NCI-H2081 treated with DMSO at 0.1 percent for 48 hours (cell line): ENCODE measurements around the gene ANKRD13C.

ENCODE experiments used
- DNase-seq: peaks from one replicate; lab custom pipeline; 2025; lab: John Stamatoyannopoulos, UW

Gene ANKRD13C

DNA sequence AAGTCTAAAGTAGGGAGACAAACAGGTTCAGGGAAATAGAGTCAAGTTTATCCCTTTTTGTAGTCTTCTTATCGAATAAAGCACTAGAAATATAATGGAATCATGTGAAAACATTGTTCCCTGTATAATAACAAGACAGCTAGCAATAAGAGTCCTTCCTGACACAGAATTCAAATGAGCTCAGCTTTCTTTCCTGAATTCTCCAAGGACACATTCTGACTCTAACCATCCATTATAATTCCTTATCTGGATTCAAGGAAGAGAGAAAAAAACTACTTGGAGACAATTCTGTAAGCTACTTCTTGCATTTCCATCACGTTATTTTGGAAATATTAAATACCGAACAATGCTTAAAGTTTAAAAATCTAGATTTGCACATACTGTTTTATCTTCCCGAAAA lies 58.8 kb downstream of the ANKRD13C start:
- no peak for DNase-seq

DNA sequence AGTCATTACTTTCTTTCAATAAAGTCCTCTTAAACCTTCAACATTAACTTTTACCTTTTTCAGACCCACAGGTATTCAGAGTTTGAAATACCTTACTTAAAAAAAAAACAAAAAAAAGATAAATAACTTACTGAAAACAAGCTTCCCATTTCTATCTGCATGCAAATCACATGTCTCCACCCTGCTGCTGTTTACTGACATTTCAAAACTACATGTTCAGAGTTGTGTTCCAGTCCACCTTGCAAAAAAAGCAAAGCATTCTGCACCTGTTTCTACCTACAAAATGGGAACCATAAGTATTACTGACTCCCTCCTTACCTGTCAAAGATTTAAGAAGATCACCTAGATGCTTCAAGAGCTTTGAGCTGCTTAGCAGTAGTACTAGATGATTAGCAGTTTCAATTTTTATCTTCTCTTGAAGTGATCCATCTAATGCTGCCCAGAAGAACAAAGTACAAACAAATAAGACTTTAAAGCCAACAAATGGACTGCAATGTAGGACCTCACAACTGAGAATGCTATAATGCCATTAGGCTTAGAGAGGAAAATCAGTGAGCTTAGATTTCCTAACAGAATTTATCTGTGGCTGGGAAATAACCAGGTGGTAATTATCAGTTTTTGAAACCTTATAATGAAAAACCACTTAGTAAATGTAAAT lies 61.2 kb downstream of the ANKRD13C start:
- no peak for DNase-seq

DNA sequence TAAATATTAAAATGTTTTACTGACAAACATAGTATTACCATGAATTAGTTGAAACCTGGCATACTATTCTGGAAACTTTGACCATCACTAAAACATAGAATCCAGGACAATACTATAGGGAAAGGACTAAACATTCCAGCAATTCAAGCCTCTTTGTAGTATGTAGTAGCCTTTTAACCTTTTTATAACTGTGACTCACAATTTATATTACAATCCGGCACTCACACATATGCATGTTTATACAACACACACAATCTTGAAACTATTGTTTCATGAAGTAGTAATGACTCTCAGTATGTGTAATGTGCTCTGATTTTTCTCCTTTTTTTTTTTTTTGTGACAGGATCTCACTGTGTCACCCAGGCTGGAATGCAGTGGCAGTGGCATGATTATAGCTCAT lies 64.3 kb downstream of the ANKRD13C start:
- no peak for DNase-seq

DNA sequence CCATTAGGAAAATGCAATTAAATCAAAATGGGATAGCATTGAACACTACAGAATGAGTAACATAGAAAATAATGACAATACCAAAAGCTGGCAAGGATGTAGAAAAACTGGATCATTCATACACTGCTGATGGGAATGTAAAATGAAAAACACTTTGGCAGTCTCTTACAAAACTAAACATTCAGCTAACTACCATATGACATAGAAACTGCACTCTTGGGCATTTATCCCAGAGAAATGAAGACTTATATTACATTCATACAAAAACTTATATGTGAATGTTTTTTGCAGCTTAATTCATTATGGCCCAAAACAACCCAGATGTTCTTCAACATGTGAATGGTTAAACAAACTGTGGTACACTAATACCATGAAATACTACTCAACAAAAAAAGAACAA lies 66.4 kb downstream of the ANKRD13C start:
- no peak for DNase-seq

DNA sequence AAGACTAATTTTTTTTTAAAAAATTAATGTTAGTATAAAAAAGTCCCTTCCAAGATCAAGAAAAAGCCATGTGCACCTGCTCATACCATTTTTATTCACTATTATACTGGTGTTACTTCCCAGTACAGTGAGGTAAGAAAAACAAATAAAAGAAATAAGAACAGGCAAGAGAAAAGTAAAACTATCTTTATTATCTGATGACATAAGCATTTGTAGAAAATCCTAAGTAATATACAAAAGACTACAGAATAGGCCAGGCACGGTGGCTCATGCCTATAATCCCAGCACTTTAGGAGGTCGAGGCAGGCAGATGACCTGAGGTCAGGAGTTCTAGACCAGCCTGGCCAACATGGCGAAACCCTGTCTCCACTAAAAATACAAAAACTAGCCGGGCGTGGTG lies 68.1 kb downstream of the ANKRD13C start:
- DNase-seq: no peak

DNA sequence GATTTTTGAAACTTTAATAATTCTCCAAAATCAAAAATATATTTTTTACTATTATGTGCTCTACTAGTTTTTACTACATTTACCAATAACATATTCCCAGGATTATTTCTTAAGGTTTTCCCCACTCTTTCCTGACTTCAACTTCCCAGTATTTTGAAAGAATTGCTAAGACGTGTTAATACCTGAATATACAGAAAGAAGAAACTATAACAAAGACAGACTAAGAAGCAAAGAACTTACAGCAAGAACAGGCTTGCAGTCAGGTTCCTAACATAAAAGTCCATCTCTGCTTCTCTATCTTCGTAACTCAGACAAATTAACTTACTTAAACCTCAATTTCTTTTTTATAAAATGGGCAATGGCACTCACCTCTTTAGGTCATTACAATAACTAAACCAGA lies 70.2 kb downstream of the ANKRD13C start:
- DNase-seq: no peak

DNA sequence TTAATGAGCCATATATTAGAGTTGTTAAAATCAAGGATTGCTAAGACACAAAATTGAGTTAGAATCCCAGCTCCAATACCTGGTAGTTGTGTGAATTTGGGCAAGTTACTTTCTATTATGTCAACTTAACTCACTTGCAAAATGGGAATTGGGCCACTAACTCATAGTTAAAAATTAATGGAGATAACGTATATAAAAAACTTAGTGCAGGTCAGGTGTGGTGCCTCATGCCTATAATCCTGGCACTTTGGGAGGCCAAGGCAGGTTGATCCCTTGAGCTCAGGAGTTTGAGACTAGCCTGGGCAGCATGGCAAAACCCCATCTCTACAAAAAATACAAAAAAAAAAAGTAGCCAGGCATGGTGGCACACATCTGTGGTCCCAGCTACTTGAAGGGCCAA lies 75.8 kb downstream of the ANKRD13C start:
- DNase-seq: no peak

DNA sequence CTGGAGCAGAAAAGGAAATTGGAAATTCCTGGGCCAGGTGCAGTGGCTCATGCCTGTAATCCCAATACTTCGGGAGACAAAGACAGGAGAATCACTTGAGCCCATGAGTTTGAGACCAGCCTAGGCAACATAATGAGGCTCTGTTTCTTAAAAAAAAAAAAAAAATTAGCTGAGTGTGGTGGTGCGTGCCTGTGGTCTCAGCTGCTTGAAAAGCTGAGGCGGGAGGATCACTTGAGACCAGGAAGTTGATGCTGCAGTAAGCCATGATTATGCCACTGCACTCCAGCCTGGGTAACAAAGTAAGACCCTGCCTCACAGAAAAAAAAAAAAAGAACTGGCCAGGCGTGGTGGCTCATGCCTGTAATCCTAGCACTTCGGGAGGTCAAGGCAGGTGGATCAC lies 76.6 kb downstream of the ANKRD13C start:
- no peak for DNase-seq

DNA sequence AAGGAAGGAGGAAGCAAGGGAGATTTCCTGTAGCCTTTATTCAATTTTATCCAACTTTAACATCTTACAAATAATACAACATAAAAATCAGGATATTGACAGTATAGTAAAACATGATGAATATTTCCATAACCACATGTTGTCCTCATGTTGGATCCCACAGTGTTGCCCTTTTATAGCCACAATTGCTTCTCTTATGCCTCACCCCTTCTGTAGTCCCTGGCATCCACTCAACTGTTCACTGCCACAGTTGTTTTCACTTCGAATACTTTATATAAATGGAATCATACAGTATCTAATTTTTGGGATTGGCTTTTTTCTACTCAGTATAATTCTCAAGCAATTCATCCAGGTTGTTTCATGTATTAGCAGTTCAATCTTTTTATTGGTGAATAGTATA lies 88.6 kb downstream of the ANKRD13C start:
- DNase-seq: no peak

DNA sequence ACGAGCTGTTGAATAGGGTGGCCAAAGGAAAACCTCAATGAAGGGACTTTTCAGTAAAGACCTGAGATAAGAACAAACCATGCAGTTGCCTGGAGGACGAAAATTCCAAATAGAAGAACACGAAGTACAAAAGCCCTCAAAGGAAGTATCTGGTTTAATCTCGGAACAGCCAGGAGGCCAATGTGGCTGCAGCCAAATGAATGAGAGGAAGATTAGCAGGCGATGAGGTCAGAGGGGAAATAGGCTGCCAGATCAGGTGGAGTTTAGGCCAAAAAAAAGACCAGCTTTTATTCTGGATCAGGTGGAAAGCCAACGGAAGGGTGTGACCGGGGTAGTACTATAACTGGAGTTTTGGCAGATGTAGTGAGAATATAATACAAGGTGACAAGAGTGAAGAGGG lies 89.7 kb downstream of the ANKRD13C start:
- no peak for DNase-seq

DNA sequence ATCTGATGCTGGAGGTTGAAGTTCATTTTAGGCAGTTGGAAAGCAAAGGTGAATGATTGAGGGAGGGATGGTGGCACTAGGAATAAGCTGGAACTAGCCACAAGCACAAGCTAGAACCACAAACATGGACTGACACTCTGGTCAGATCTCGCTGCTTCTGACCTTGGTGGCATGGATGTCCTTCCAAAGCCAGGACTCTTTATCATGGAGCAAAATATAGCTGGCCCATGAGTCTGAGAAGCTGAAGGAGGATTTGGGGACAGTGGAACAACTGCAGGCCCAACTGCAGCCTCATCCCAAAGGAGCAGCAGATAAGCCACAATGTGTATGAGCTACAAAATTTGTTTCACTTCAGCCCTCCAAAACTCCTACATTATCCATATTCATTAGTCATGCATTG lies 97.9 kb downstream of the ANKRD13C start:
- no peak for DNase-seq

DNA sequence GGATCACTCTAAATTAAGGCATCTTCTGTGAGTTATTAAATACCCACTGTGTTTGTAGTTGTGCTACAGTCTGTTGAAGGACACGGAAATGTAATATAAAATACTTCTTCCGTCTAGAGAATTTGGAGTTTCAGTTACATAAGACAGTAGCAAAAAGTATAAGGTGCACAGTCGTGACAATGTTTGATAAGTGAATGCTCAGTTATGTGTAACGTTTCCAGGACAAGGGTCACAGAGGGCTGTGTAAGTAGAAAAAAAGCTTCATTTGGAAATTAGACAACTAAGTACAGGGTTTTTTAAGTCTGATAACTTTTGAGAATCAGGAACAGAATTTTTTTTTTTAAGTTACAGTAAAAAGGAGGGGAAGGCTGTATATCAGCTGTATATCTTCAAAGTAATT lies 105.8 kb downstream of the ANKRD13C start:
- no peak for DNase-seq

DNA sequence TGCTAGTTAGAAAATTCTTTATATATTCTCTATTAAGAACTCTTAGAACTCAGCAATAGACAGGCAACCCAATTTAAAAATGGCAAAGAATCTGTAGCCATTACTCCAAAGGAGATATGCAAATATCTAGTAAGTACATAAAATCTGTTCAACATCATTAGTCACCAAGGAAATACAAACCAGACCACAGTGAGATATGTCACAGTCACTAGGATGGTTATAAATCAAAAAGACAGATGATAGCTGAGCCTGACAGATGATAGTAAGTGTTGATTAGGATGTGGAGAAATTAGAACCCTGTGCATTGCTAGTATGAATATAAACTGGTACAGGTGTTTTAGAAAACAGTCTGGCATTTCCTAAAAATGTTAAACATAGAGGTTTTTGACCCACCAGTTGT lies 106.8 kb downstream of the ANKRD13C start:
- DNase-seq: no peak

DNA sequence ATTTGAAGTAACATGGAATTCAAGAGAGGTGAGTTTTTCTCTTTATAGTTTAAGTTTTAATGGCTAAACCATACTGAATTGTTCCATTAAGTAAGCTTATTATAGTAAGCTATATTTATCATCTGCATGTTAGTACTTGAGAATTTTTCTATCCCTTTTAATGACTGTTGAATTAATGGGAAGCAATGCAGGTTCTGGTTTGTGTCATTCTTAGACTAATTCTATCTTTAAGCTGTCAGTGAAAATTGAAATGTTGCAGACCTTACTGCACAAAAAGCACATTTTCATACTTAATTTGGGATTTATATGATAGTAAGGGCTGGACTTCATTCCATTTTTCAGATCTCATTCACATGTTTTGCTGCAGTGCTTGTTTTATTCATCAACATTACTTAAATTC lies 107.4 kb downstream of the ANKRD13C start:
- no peak for DNase-seq

DNA sequence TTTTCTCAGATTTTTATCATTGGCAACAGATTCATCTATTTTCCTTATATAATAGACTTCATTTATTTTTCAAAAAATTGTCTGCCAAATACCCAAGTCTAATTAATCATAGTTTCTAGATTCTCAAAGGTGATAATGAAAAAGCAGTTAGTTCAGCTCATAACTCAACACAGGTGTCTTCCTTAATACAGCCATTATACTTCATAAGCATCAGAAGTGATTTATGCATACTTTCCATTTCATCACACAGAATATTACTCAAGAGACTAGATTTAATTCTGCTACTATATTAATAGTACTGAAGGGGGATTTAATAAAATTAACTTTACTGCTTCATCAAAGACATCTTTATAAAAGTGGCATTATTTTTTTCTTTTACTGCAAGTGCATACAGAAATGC lies 114.6 kb downstream of the ANKRD13C start:
- DNase-seq: no peak

DNA sequence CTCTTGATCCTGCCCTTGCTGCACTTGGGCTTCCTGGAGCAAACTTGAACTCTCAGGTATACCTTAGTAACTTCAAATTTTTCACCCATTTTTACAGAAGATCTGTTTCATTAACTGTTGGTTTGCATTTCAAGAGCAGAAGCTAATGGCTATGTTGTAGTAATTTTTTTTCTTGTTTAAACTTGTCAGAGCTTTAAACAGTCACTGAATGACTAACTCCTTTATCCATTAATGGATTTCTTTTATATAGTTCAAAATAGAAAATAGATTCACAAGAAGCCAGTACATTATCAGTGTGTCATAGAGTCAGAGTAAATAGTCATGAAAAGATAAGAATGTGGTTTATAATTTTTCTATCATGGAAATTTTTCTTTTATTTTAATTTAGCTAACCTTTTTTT lies 119.8 kb downstream of the ANKRD13C start:
- DNase-seq: no peak

DNA sequence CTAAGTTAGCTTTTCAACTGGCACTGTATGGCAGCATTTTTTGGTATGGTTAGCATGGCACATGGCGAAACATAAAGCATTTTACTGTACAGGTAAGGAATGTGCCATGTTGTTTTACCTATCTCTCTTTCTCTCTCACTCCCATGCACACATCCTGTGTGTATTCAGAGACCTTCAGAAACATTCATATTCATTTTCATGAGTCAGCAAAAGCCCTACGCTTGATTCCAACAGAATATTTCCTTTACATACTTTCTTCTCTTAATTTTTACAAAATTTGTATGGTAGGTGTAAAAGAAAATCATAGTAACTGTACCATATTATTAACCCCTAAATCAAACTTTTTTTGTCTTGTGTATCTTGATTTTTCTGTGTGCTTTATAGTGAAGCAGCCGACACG lies 123.0 kb downstream of the ANKRD13C start:
- no peak for DNase-seq

DNA sequence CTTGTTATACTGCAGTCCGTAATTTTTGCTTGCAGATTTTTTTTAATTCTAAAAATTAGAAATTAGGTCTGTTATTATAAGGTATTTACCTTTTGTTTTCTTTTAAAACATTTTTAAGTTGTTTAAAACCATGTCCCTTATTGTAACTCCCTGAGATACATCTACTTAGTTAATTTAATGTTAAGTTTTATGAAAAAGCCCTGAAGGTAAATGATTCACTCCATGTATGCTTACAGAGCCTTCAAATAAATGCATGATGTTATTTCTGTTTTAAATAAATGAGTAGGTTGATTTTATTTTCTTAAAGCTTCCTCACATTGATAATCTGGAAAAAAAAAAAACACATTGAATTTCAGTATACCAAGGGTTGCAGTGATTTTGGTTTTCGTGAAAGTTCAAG lies 125.9 kb downstream of the ANKRD13C start:
- DNase-seq: no peak

DNA sequence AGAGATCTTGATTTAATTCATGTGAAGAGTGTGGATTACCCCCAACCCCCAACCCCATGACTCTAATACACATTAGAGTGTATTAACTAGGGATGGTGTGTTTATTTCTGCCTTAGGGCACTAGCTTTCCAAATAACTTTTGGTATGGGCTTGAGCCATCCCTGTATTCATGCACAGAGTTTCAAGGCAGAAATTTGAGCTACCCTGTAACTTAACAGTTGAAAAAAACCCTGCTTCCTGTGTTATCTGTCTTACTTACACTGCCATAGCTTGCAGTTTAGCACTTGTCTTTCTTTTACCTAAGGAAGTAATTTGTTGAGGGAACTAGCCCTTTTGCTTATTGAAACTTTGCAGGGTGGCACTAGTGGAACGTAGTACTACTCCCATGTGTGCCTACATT lies 127.1 kb downstream of the ANKRD13C start:
- DNase-seq: no peak

DNA sequence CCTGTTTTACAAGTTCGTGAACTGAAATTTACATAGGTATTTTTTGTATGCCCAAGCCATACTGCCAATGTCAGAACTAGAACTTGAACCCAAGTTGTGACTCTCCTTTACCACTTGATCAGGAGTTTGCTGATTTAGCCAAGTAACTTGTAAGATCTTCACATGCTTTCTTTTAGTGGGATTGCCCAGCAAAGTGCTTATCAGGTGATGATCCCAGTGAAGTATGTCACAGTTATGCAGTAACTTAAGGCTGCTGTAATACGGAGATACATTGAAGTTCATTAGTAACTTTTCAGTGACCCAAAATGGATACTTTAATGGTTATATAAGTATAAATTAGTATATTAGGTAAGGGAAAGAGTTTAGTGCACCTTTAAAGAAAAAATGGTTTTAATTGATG lies 129.6 kb downstream of the ANKRD13C start:
- DNase-seq: no peak

DNA sequence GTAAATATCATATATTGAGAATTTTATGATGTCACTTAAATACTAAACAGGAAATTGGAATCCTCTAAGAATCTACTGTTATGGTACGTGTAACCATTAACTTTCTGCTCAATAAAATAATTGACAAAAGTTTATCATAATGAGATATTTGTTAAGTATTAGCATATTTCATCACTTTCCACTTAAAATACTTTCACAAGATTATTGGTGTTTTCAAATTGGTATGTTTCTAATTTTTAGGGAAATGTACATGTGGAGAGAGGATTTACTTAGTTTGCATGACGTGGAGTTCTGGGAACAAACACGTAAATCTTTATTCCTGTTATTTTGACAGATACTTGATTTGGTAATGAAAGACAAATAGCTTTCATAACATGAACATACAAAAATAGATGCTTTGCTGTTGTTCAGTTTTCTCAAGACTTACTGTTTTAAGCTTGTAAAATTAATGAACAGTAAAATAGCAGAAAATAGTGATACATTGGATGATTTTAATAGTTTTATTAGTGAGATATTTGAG lies 131.7 kb downstream of the ANKRD13C start:
- DNase-seq: no peak

DNA sequence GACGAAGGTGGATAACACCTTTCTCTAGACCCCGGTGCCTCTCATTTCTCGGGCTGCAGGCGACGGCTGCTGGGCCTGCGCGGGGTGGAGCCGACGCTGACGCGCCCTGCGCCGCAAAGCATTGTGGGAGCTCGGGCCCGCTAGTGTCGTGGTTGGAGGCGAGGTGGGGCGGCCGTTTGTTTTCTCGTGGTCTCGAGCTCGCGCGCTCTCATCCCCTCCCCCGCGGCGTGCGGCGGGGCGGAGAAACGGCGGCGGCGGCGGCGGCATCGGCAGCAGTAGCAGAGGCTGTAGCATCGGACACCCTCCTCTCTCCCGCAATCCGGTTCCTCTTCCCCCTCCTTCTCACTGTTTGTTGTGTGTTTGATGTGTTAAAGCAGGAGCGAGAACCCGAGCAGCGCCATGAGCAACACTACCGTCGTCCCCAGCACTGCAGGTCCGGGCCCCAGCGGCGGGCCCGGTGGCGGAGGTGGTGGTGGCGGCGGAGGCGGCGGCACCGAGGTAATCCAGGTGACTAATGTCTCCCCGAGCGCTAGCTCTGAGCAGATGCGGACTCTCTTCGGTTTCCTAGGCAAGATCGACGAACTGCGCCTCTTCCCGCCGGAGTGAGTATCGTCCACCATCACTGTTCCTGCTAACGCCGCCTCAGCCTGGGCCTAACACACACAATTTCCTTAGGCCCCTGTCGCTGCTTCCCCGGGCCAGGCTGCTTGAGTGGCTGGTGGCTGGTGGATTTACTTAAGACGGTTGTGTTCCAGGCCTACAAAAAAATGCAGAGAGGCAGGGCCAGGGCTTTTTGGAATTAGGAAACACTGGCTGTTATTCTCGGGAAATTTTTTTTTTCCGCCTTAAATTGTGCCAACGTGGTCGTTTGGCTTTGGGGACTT lies 133.0 kb downstream of the ANKRD13C start, which contains the start of gene SRSF11:
SRSF11 (plus strand) TSS at position 143 of the 884 bp plus-strand sequence; CDS start at position 400, 257 bp downstream.
- DNase-seq: peak; percentile 74

DNA sequence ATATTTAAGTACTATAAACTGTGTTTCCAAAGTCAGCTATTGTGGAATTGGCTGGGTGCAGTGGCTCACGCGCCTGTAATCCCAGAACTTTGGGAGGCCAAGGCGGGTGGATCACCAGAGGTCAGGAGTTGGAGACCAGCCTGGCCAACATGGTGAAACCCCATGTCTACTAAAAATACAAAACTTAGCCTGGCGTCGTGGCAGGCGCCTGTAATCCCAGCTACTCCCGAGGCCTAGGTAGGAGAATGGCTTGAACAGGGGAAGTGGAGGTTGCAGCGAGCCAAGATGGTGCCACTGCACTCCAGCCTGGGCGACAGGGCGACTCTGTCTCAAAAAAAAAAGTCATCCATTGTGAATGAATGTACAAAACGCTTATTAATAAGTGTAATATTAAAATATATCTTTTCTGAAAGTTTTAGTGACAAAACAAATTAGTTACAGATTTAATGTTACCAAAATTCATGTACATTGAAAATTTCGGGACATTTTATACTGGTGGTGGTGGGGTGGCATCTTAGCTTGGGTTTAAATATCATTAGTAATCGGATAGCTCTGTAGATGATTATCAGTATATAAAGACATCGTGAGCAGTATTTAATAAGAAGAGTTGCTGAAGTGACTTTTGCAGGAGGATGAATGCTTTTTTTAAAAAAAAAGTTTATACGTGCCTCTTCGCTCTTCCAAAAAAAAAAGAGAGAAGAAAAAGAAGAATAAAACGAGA lies 133.8 kb downstream of the ANKRD13C start:
- DNase-seq: no peak
